Mesothelial cell of epicardium (in vitro differentiated cells): ENCODE measurements around the gene DNAJA1. TPM values are rescaled to one million over a fixed set of nuclear protein-coding genes. Genes with fewer than 3 reads are reported as not detected.

ENCODE experiments used
- DNase-seq, 2 experiments: peaks; one replicate each; pipeline ENCODE4 v3.0.0; 2021; ENCODE audit warnings: low spot score in 2 of 2; ENCODE audit not compliant: unreplicated experiment in 2 of 2
- H3K27ac Mint-ChIP-seq: 2 replicates; pipeline ENCODE4 v1.8.0; 2021; ENCODE audit warnings: mixed read lengths
- H3K27me3 Mint-ChIP-seq: 2 replicates; pipeline ENCODE4 v1.8.0; 2021; ENCODE audit warnings: low read depth, mixed read lengths
- H3K36me3 Mint-ChIP-seq: 2 replicates; pipeline ENCODE4 v1.8.0; 2021; ENCODE audit warnings: mixed read lengths
- H3K4me1 Mint-ChIP-seq: 2 replicates; pipeline ENCODE4 v1.8.0; 2021; ENCODE audit warnings: mixed read lengths
- H3K4me3 Mint-ChIP-seq: 2 replicates; pipeline ENCODE4 v1.8.0; 2021; ENCODE audit warnings: mild to moderate bottlenecking, moderate library complexity, mixed read lengths
- H3K9me3 Mint-ChIP-seq: 2 replicates; pipeline ENCODE4 v1.8.0; 2021; ENCODE audit warnings: mixed read lengths
- CTCF ChIP-seq: fragments of 200-600 bp; sonication (generic); IDR thresholded peaks from one replicate; pipeline ENCODE4 v1.5.0; 2021; ENCODE audit warnings: antibody characterized with exemption; ENCODE audit not compliant: unreplicated experiment
- total RNA-seq: library from RNA; stranded (reverse); gene quantifications from 3 replicates; pipeline ENCODE4 v1.2.1, GENCODE V29; 2021

The DNAJA1 gene
- total RNA-seq, 1 donor from 2014 or later = 151 TPM

DNA sequence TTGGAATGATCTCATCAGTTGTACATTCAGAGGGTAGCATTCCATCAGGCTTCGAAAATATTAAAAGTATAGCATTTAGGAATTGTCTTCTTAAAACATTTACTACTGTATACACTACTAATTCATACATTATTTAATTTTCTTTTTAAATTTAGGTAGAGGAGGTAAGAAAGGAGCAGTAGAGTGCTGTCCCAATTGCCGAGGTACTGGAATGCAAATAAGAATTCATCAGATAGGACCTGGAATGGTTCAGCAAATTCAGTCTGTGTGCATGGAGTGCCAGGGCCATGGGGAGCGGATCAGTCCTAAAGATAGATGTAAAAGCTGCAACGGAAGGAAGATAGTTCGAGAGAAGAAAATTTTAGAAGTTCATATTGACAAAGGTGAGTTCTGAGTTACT, 5.2 kb downstream of the DNAJA1 start:
- Mint-ChIP-seq H3K36me3 (peaks cover 39% of the 10 kb centered on the region), H3K4me1 (peaks cover 36% of the 10 kb centered on the region), H3K27me3 (no peaks in the 10 kb centered on the region), H3K4me3 (no peak overlapping the region), H3K27ac (no peak overlapping the region), H3K9me3 (no peaks in the 10 kb centered on the region)
- DNase-seq = no peak
- TF ChIP-seq CTCF = no peak

GRCh38 chr9:33032292-33032691, 7.2 kb downstream of the DNAJA1 start:
- peaks cover 22% of the 10 kb centered on the region for H3K4me1 Mint-ChIP-seq
- no peak overlapping the region for H3K4me3 Mint-ChIP-seq
- TF ChIP-seq CTCF = no peak
- DNase-seq = no peak
- H3K27ac Mint-ChIP-seq = peak overlapping the region; percentile 3
- no peaks in the 10 kb centered on the region for H3K27me3 Mint-ChIP-seq
- no peaks in the 10 kb centered on the region for H3K9me3 Mint-ChIP-seq
- peaks cover 47% of the 10 kb centered on the region for H3K36me3 Mint-ChIP-seq

GRCh38 chr9:33032865-33033264, 7.8 kb downstream of the DNAJA1 start:
- TF ChIP-seq CTCF = no peak
- Mint-ChIP-seq H3K36me3 (peaks cover 49% of the 10 kb centered on the region), H3K27ac (peak overlapping the region; percentile 3), H3K4me1 (peaks cover 22% of the 10 kb centered on the region), H3K27me3 (no peaks in the 10 kb centered on the region), H3K9me3 (no peaks in the 10 kb centered on the region), H3K4me3 (no peak overlapping the region)
- no peak for DNase-seq

GRCh38 chr9:33040792-33041431, 15.8 kb downstream of the DNAJA1 start:
- Mint-ChIP-seq H3K9me3 (no peaks in the 10 kb centered on the region), H3K27ac (no peak overlapping the region), H3K4me3 (no peak overlapping the region), H3K36me3 (peaks cover 22% of the 10 kb centered on the region), H3K4me1 (peaks cover 14% of the 10 kb centered on the region), H3K27me3 (no peaks in the 10 kb centered on the region)
- TF ChIP-seq CTCF = no peak
- no peak for DNase-seq

DNA sequence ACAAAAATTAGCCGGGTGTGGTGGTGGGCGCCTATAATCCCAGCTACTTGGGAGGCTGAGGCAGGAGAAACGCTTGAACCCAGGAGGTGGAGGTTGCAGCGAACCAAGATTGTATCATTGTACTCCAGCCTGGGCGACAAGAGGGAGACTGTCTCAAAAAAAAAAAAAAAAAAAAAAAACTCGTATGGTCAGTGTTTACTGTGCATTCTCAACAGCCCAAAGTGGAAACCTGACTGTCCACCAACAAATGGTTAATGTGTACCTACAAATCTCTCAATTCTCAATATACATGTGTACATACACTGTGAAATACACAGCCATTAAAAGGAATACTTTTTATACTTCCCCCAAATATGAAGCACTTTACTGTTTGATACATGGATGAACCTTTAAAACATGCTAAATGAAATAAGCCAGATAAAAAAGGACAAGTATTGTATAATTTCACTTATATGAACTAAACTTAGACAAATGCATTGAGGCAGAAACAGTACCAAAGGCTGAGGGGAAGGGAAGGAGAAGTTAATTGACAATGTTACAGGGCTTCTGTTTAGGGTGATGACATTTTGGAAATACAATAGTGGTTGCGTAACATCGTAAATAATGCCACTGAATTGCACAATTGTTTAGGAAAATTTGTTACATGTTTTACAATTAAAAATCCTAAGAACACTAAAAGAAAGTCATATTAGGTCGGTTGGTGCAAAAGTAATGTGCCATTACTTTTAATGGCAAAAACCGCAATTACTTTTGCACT, 16.5 kb downstream of the DNAJA1 start:
- TF ChIP-seq CTCF = no peak
- DNase-seq = no peak
- H3K4me3 Mint-ChIP-seq = no peak overlapping the region
- no peaks in the 10 kb centered on the region for H3K27me3 Mint-ChIP-seq
- peaks cover 14% of the 10 kb centered on the region for H3K4me1 Mint-ChIP-seq
- no peak overlapping the region for H3K27ac Mint-ChIP-seq
- H3K36me3 Mint-ChIP-seq = peaks cover 20% of the 10 kb centered on the region
- H3K9me3 Mint-ChIP-seq = no peaks in the 10 kb centered on the region
